Amniotic stem cell (primary cell): ENCODE results near the gene SLC35G2.
"Not testable (repeated sequence)": the region's sequence is repeated elsewhere in the genome, so short reads cannot be mapped to it uniquely, and the experiment has no call there.

Experiments used
- DNase-seq: peaks from one replicate; lab custom pipeline; 2025; lab: John Stamatoyannopoulos, UW

The SLC35G2 gene

DNA sequence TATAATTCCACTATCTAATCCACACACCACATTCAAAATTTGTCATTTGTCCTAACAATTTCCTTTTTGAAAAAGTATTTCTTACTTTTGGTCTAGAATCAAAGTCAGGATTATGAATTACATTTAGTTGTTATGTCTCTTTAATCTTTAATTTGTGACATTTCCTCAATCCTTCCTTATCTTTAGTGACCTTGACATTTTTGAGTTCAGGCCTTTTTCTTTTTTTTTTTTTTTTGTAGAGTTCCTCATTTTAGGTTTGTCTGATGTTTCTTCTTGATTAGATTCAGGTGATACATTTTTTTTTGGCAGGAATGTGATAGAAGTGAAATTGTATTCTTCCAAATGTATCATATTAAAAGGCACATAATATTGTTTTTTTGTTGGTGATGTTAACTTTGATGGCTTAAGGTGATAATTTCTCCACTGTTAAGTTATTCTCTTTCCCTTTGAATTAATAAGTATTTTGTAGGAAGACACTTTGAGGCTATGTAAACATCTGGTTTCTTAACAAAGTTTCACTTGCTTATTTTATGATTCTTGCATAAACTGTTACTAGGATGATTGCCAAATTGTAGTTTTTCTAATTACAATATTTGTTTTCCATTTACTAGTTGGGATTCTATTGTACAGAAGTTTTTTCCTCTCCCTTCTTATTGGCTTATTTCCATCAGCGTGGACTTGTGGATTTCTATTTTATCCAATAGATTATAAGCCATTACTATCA, 16.3 kb downstream of the SLC35G2 start:
- no peak for DNase-seq

- no peak for DNase-seq
Observed at GRCh38 chr3:136835813-136836510, 17.0 kb downstream of the SLC35G2 start.

DNA sequence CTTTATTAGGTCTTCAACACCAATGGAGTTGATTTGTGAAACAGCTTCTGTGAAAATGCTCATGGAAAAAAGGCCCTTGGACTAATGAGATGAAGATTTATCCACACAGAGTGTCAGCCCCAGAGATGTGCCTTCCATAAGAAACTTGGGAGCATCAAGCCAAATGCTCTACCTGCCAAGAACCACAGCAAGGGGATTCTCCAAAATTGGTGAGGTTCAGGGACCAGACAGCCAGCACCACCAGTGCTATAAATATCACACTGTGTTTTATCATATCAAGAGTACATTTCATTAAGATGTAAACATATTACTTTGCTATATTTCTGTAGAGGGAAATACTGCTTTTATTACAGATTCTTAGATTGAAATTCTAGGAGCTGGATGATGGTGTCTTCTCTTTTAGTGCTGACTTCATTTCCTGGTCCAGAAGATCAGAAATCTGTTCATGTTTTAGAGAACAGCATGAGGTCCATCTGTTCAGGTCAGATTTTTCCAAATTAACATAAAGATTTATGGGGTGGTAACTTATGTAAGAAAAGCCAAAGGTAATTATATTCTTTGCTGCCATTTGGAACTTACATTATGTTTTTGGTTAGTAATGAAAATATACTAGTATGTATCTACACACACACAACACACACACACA, 17.7 kb downstream of the SLC35G2 start:
- DNase-seq: no peak

DNA sequence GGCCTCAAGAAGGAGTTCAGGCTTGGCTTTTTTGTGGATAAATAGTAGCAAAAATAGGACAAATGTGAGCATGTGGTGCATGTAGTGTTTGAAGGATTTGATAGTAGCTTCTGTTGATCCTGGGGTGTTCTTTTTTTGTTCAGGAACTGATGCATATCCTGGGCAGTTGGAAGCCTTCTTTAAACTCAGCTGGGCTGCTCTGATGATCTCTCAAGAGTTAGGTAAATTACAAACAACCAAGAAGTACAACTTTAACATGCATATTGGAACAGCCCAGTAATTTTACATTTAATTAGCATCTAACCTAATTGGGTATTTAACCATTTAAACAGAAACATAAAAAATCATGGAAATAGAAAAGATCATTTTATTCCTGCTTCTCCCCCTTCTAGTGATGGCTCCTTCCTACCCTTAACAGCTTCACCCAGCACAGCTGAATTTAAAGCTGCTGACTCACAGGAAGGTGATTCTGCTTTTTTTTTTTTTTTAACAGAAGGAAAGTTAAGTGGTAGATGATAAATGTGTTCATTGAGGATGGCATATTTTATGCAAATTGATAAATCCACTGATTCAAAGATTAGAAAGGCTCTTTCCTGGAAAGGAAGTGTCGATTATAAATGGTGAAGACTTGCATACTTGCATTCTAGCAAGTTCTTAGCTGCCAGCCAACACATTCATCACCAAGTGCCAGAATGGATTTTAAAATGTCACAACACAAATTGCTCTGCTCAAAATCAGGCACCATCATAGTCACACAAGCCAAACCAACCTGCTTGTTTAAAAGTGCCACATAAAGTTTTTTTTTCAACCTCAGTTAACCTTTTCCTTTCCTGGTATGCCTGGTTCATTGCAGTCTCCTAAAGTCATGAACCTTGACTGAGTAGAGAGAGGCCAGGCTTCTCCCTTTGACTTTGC, 20.0 kb downstream of the SLC35G2 start:
- DNase-seq: no peak

GRCh38 chr3:136839556-136839931, 20.6 kb downstream of the SLC35G2 start:
- no peak for DNase-seq

GRCh38 chr3:136840252-136840651, 21.3 kb downstream of the SLC35G2 start:
- DNase-seq: no peak

- DNase-seq: no peak
Observed at GRCh38 chr3:136842294-136842693, 23.4 kb downstream of the SLC35G2 start.

DNA sequence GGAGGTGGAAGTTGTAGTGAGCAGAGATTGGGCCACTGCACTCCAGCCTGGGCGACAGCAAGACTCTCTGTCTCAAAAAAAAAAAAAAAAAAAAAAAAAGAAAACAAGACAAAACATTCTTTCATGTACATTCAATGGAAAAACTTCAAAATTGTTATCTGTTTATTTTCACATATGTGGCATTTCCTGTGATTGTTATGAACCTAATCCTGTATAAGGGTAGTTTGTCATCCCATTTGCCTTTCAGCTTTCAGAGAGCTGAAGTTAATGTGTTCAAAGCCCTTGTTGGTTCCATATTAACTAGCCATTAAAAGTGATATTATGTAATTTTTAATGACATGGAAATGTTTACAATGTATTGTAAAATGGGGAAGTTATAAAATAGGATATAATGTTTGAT, 25.8 kb downstream of the SLC35G2 start:
- DNase-seq: no peak

GRCh38 chr3:136852180-136852579, 33.3 kb downstream of the SLC35G2 start:
- no peak for DNase-seq

GRCh38 chr3:136856665-136857064, 37.7 kb downstream of the SLC35G2 start:
- no peak for DNase-seq

DNA sequence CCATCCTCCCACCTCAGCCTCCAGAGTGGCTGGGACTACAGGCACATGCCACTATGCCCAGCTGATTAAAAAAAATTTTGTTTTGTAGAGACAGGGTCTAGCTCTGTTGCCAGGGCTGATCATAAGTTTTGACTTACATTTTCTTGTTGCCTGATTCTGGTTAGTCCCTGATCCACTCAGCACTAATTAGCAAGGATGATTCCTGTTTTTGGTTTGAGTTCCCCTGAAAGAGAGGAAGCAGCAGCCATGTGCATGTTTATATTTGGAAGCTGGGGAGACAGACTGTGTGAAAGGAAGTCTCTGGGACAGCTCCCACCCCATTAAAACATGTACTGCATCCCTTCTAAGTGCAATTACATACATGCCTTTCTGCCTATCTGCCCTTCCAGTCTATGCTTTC, 39.5 kb downstream of the SLC35G2 start:
- DNase-seq: no peak

DNA sequence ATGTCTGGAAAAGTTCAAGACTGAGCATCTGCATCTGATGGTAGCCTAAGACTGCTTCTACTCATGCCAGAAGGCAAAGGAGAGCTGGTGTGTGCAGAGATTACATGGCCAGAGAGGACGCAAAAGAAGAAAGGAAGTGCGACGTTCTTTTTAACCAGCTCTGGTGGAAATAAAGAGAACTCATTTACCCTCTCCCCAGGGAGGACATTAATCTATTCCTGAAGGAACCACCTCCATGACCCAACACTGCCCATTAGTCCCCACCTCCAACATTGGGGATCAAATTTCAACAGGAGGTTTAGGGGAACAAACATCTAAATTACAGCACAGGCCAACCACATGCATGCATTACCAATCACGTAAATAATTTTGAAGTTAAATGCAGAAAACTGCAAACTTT, 41.6 kb downstream of the SLC35G2 start:
- DNase-seq: no peak

DNA sequence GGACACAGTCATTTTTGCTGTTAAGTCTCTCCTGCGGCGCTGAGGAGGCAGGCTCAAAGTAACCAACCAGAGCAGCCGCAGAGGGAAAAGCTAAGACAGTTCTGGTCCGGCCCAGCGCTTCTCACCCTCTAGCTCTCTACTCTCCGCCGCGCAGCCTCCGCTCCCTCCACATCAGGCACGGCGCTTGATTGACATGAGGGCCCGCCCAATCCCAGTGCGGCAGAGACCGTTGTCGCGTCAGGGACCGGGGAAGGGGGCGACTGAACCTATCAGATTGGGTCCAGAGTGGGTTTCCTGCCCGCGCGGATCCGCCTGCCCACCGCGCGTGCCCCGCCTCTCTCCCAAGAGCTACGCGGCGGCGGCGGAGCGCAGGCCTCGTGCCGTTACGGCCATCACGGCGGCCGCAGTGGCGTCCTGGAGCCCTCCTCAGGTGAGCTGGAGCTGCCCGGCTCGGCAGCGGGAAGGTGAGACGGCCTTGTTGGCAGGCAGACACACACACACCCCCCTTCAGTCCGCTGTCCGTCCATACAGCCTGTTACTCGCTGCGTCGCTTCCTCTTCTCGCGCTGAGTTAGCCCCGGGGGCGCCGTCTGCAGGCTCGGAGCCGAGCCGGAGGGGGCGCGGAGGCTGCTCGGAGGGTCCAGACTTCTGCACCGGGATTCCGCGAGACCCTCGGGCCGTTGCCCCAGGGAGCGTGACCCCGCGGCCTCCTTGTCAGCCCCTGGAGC, 43.1 kb downstream of the SLC35G2 start, which contains the start of gene NCK1:
Gene NCK1, plus strand, starts transcription at position 319 of the 727 bp plus-strand sequence. CDS start 65,794 bp downstream, outside the sequence.
- peak; percentile 97 for DNase-seq

DNA sequence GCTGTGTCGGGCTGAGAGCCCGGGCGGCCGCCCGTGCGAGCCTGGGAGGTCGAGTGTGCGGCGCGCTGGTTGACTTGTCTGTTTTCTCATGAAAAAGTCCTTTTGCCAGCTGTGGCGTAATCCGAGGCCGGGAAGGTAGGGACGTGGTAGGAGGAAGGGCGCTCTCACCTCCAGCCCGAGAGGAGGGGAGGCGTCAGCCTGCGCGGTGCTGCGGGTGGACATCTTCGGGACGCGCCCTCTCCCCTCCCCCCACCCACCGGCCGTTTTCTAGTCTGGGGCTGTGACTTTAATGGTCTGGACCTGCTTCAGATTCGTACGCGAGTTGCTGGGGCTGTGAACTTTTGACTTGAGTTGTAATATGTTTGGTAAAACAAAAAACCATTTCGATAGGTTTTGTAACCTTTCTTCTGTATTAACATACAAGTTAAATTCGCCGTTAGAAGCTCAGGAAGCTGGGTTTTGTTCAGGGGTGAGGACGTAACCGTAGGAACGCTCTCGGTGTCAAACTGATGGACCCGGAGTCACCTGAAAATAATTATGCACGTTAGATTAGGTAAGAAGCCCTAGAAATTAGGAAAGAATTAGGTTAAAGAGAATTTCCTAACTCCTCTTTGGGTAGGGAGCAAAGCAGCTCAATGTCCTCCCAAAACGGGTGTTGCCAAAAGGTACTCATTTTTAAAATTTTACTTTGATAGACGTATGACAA, 43.8 kb downstream of the SLC35G2 start:
- DNase-seq: peak; percentile 34

DNA sequence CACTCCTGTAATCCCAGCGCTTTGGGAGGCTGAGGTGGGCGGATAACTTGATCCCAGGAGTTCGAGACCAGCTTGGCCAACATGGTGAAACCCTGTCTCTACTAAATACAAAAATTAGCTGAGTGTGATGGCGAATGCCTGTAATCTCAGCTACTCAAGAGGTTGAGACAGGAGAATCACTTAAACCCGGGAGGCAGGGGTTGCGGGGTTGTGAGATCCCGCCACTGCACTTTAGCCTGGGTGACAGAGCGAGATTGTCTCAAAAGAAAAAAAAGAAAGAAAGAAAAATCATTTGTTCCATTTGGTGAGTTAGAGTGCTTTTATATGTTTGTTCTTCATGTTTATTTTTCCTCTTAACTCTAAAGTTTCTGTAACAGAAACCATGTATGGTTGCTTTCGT, 50.4 kb downstream of the SLC35G2 start:
- DNase-seq: no peak

- not testable (repeated sequence) for DNase-seq
Observed at GRCh38 chr3:136872258-136872657, 53.3 kb downstream of the SLC35G2 start.

- DNase-seq: not testable (repeated sequence)
Observed at GRCh38 chr3:136879510-136879909, 60.6 kb downstream of the SLC35G2 start.

DNA sequence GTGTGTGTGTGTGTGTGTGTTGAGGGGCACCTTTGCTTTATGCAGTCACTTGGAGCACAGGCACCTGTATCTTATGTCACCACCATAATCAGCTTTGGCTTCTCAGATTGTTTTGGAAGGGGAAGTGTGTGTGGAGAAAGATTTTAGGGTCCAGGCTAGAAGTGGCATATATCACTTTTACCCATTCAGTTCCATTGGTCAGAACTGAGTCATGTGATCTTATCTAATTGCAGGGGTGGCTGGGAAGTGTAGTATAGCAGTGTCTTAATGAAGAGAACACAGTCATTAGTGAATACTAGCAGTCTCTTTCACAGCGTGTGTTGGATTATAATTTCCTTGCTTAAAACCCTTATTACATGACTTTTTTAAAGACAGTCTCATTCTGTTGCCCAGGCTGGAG, 63.6 kb downstream of the SLC35G2 start:
- no peak for DNase-seq

DNA sequence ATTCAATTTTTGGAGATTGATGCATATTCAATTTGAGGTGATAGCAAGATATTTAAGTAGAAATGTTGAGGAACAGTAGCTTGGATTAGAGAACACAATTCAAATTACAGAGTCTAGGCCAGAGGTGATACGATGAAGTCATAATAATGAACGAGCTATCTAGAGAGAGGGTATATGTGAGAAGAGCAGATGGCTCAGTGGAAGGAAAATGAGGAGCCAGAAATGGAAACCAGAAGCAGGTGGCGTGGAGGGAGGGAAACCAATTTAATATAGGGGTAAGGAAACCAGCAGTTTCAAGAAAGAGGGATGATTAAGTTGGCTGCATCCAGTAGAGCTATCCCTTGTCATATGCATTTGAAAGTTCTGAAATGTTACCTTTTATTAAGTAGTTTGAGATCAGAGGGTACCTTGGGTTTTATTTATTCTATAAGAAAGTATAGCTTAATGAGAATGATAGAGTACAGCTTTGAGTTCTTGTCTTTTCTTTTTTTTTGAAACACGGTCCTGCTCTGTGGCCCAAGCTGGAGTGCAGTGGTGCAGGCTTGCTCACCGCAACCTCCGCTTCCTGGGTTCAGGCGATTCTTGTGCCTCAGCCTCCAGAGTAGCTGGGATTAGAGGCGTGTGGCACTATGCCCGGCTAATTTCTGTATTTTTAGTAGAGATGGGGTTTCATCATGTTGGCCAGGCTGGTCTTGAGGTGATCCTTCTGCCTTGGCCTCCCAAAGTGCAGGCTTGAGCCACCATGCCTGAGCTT, 65.2 kb downstream of the SLC35G2 start:
- no peak for DNase-seq
